GM19035 (cell line): Measurements from ENCODE around the gene PARP15.
A peak's percentile ranks its signal among the peaks of the same experiment; 100 is the strongest.
"Not testable (repeated sequence)": the region's sequence is repeated elsewhere in the genome, so short reads cannot be mapped to it uniquely, and the experiment has no call there.

Experiments
- ATAC-seq: cut with Tn5 transposase; IDR thresholded peaks from one replicate; pipeline ENCODE4 v1.9.1; 2021; ENCODE audit not compliant: unreplicated experiment

The PARP15 gene

DNA sequence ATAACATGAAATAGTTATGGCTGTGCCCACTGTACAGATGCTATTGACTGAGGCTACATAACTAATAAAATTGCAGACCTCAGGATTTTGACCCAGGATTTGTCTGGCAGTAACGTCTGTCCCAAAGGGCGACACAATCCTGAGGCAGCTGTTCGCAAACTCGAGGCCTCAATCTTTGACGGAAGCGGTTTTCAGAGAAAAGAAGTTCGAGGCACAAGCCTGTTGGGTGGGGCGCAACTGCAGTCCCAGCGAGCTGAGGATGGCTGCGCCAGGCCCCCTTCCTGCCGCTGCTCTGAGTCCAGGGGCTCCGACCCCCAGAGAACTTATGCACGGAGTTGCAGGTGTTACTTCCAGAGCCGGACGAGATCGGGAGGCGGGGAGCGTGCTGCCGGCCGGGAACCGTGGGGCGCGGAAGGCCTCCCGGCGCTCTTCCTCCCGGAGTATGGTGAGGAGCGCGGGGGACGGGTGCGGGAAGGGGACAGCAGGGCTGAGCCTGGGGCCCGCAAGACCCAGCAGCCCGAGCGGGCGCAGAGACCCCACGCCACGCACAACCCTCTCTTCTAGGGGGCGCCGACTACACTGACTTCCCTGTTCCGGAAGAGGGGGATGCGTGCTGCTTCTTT is at the start of gene PARP15:
PARP15 (plus strand) TSS at position 242 of the 623 bp plus-strand sequence; CDS start at position 260, 18 bp downstream.
- ATAC-seq: no peak

DNA sequence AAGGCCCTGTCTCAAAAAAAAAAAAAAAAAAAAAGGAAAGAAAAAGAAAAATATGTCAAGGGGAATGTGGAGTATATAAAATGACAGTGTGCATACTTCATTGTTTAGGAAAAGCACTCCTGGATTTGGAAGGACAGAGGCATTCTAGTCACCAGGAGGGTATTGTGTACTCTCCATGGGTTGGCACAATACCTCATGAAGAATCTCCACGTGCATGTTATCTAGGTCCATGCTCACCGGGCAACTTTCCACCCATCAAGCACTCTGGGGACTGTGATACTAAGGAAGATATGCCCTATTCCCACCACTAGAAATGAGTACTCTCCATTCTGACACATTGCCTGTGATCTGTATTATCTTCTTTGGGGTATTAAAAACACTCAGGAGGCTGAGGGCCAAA is 47.3 kb upstream of the PARP15 start:
- no peak for ATAC-seq

DNA sequence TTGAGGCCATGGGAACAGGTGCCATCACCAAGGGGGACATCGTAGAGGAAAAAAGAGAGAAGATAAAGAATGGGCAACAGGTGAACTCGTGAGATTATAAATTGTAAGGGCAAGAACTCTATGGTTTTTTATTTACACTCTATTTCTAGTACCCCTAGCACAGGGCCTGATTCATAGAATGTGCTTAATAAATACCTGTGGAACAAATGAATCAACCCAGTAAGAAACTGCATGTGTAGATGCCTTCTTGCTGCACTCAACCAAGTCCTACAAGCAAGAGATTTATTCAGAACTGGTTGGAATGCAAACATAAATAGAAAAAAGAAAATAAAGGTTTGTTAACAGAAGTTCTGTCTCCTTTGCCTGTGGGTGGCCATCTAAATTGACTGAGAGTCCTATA is 44.0 kb upstream of the PARP15 start:
- ATAC-seq: no peak

DNA sequence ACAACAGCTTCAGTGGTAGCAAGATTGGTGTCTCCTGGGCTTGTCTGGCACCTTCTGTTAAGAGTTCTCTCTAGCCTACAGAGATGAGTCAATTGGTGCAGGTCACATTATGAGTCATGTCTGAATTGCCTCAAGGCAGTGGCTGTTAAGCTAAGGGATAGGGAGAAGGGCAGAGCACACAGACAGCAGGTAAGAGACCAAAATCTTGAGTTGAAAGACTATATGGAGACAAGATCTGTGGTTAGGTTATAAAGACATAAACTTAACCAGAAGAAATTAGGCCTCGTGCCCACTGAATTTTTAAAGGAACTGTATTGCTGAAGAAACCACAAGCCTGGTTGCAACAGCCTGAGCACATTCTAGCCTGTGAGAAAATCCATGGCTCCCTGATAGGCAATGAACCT is 43.5 kb upstream of the PARP15 start:
- ATAC-seq: peak; percentile 99

DNA sequence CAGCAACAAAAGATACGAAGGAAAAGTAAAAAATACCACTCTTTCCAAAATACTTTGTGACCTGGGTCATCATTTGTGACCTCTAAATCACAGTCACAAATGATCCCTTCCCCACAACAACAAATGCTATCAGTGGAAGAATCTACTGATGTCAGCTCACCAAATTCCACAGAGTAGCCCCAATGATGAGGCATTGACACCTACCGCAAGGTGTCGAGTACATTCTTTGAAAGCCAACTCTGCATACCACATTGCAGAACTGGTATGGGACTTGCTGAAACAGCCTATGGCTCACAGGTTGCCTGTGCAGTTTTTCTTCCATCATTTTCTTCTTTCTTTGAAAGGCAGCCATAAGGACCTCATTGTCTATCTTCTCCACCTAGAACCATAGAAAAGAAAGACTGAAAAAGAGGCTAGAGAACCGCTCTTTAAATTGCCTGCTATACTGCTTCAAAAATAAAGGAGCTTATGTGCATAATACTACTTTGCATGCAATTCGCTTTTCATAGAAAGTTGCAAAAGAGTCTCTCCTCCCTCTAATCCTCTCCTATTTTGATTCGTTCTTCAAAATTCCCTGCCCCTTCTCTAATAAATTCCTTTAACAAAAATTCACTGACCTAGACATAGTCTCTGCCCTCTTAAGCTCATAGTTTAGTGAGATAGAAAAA is 41.4 kb upstream of the PARP15 start:
- no peak for ATAC-seq

DNA sequence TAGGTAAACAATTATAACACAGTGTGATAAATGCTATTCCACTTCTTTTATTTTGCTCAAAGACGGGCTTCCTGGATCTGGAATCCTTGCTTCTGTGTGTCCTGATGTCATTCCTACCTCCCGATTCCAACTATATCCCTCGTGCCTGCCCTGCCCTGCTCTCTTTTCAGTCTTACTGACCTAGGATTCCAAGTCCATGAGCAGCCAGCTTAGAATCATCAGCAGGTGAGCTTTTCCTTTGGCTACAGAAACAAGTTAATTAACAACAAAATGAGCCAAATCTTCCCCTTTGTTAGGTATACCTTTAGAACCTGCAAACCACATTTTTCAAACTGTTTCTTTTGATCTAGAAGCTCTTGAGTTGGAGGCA is 40.8 kb upstream of the PARP15 start:
- ATAC-seq: no peak

DNA sequence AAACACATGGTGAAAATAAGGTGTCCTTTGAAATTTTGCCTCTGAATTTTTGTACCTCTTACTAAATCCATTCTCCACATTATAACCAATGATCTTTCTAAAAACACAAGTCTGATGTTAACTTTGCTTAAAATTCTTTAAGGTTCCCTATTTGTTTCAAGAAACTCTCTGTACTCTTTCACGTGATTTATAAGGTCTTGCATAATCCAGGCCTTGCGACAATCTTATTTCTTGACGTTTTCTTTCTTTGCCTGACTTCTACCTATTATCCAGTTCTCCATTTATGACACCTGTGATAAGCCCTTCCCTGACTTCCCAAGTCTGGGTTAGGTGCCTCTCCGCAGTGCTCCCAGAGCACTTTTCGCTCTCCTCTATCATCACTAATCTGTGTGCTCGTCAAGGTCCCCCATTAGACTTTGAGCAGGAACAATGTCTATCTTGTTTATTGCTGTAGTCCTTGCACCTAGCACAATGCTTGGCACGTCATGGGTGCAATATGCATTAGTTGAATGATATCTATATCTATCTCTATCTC is 38.4 kb upstream of the PARP15 start:
- ATAC-seq: no peak

GRCh38 chr3:122546151-122546550 is 31.3 kb upstream of the PARP15 start:
- ATAC-seq: no peak

DNA sequence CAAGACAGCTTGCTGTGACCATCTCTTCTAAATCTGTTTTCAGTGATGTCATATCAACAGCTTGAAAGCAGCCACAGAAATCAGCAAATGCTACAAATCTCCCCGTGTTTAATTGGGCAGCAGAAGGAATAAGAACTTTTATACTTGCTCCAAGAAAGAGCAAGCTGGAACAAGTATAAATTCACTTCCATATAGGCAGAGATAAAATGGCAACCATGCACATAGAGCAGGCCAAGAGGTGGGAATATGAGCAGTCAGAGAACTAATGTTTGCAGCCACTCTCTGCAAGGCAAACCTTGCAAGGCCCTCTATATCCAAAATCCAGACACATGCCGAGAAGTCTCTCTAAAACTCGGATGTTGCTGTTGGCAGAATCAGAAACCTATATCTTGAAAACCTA is 29.4 kb upstream of the PARP15 start:
- ATAC-seq: no peak

- ATAC-seq: no peak
Measured at GRCh38 chr3:122548619-122549018, 28.8 kb upstream of the PARP15 start.

DNA sequence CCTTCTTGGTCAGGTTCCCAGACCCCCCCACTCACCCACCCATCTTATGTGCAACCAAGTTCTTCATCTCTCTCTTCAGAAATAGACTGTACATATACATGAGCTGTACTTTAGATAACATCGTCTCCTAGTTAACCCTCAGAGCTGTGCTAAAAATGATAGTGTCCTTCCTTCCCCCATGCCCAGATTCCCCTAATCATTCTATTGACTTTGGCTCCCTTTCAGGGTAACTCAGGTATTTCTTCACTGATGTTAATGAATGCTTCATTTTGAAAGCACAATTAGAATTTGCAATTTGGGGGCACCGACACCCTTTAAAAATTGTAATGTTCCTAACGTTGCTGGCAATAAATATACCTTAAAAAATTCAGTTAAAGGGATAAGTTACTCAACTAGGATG is 24.3 kb upstream of the PARP15 start:
- ATAC-seq: no peak

GRCh38 chr3:122555275-122556071 is 22.0 kb upstream of the PARP15 start:
- no peak for ATAC-seq

DNA sequence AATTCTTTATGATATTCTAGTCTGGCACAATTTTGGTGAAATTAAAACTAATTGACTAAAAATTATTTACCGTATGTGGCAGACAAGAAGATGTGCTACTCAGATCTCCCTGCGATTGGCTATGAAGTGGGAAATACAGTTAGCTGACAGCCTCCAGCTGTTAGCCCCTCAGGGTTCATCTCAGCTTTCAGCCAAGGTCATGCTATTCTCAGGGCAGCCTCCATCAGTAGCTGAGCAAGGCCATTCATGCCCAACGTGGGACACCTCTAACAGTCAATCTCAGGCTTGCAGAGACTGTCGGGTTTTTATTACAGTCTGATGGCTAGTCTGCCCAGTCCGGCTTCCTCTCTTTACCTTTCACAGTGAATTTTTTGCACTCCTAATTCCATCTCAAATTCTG is 20.1 kb upstream of the PARP15 start:
- no peak for ATAC-seq

DNA sequence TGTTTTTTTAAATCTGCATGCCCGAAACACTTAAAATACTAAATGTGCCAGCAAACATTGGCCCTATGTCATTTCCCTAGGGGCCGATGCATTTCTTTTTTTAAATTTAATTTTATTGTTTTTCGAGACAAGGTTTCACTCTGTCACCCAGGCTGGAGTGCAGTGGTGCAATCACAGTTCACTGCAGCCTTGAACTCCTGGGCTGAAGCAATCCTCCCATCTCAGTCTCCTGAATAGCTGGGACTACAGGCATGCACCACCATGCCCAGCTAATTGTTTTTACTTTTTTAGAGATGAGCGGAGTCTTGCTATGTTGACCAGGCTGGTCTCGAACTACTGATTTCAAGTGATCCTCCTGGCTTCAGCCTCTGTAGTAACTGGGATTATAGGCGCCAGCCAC is 18.8 kb upstream of the PARP15 start:
- ATAC-seq: no peak

- ATAC-seq: no peak
Measured at GRCh38 chr3:122559906-122560305, 17.5 kb upstream of the PARP15 start.

- ATAC-seq: peak; percentile 43
Measured at GRCh38 chr3:122560680-122561079, 16.8 kb upstream of the PARP15 start.

- no peak for ATAC-seq
Measured at GRCh38 chr3:122562923-122563716, 14.3 kb upstream of the PARP15 start.

GRCh38 chr3:122563717-122564025 is 13.8 kb upstream of the PARP15 start:
- no peak for ATAC-seq

DNA sequence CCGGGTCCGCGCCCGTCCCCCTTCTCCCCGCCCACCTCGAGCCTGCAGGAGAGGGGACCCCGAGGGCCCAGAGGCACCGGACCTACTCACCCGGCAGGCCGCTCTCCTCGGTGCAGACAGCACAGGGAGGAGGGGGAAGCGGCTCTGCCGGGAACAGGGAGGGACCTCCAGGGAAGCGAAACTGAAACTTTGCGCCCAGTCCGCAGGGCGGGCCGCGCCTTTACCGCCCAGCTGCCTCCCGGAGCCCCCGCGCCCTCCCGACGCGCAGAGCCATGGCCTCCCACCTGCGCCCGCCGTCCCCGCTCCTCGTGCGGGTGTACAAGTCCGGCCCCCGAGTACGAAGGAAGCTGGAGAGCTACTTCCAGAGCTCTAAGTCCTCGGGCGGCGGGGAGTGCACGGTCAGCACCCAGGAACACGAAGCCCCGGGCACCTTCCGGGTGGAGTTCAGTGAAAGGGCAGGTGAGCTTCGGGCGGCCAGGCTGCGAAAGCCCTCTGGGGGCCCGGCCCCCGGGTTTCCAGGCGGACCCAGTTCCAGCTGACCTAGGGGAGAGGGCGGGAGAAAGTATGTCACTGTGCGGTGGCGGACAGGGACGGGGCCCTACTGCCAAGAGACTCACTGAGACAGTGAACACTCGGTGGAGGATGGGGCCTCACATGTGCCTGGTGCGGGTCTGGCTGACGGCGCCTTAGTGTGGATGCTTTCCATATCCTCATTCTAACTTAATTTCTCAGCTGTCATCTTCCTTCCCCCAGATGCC is 13.1 kb upstream of the PARP15 start, which contains the start of the genes DTX3L and PARP9:
DTX3L (plus strand) TSS at position 184 of the 758 bp plus-strand sequence; CDS start at position 273, 89 bp downstream.
PARP9 (minus strand) TSS at position 146 of the 758 bp plus-strand sequence. CDS start 4,680 bp downstream, outside the sequence.
- peak; percentile 70 for ATAC-seq

DNA sequence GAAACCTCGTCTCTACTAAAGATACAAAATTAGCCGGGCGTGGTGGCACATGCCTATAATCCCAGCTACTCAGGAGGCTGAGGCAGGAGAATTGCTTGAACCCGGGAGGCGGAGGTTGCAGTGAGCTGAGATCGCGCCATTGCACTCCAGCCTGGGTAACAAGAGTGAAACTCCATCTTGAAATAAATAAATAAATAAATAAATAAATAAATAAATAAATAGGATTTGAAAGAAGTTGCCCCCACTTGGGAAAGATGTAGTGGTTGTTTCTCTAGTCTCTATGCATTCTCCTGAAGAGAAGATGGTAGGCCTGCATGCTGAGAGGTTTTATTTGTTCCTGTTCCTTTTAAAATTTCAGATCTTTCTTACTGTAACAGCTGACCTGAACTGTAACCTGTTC is 9.3 kb upstream of the PARP15 start:
- ATAC-seq: not testable (repeated sequence)
